HG02610 (cell line): Measurements from ENCODE around the gene RGL3.
"Not testable (repeated sequence)": the region's sequence is repeated elsewhere in the genome, so short reads cannot be mapped to it uniquely, and the experiment has no call there.

Experiments used
- ATAC-seq: cut with Tn5 transposase; IDR thresholded peaks from one replicate; pipeline ENCODE4 v1.9.1; 2021; ENCODE audit warnings: mild to moderate bottlenecking, moderate library complexity; ENCODE audit not compliant: unreplicated experiment

The RGL3 gene

DNA sequence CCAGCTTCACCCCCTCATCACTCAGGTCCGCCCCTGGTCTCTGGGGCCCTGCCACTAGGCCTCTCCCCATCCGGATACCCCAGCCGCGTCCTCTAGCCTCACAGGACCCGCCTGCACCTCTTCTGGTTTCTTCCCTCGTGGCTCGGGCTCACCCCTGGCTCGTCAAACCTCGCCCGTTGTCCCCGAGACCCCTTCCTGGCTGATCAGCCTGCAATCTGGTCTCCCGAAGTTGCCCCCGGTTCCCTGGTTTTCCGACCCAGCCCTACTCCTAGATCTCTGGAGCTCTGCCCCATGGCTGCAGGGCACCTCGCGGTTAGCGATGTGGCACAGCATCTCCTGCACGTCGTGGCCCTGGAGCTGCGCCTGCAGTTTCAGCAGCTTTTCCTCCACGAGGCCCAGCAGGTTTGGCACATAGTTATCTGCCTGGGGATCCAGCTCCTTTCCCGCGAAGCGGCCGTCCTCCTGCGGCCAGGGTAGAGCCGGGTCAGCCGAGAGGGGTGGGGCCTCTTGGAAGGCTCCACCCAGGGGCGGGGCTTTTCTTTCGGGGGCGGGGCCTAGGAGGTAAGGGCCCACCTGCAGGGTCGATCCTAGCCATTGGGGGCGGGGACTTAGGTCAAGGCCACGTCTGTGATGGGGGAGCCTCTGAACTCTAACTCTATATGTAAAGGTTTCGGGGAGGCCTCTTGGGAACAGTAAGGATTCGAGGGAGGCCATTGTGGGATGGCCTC lies 2.4 kb upstream of the RGL3 start:
- ATAC-seq: no peak

GRCh38 chr19:11420429-11421370 lies 1.6 kb upstream of the RGL3 start:
- ATAC-seq: no peak

- ATAC-seq: no peak
Measured at GRCh38 chr19:11418094-11418548, 993 bp downstream of the RGL3 start.

DNA sequence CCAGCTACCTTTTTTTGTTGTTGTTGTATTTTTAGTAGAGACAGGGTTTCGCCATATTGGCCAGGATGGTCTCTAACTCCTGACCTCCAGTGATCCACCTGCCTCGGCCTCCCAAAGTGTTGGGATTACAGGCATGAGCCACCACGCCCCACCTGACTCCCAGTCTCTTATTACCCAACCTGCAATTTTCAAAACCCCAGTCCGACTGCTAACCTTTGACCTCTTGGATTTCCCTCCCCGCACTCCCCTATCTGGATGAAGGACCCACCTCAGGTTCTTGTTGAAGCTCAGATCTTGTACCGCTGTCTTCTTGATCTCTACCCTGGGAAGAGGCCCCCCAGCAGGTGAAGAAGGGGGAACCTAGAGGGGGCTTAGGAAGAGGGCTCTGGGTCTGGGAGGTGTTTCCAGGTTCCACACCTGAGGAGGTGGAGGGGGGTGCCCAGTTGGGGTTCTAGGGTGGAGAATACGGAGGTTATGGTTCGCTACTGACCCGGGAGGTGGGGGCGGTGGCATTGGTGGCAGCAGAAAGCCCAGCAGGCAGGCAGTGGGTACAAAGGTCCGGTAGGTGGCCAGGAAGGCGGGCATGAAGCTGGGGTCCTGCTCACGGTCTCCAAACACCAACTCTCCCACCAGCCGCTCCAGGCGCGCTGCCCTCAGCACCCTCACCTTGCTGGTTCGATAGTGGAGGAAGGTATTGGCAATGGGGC lies 2.6 kb downstream of the RGL3 start:
- ATAC-seq: no peak

DNA sequence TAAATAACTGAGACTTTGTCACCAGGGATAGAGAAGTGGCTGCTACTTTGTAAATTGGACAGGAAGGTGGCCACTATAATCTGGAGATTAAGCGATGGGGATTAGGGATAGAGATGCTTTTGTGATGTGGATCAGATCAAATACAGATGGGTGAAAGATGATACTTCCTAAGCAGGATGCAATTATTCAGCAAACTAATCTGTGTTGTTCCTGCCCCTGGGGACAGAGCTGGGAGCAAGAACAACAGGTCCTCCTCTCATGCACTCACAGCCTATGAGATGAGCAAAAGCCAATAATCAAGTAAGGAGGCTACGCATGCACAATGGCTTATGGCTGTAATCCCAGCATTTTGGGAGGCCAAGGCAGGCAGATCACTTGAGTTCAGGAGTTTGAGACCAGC lies 4.6 kb downstream of the RGL3 start:
- ATAC-seq: no peak

DNA sequence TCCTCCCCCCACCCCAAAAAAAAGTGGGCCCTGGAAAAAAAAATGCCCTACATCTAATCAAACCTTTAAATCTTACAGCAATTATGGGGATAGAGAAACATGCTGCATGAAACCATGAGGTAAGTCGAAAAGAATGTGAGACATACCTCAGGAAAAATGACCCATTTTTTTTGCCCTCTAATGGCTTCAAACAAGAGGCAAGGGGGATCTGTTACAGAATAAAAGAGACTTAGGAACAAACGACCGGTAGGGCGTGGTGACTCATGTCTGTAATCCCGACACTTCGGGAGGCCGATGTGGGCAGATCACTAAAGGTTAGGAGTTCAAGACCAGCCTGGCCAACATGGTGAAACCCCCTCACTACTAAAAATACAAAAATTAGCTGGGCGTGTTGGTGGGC lies 8.4 kb downstream of the RGL3 start:
- ATAC-seq: no peak

GRCh38 chr19:11408591-11408990 lies 10.5 kb downstream of the RGL3 start:
- ATAC-seq: no peak

DNA sequence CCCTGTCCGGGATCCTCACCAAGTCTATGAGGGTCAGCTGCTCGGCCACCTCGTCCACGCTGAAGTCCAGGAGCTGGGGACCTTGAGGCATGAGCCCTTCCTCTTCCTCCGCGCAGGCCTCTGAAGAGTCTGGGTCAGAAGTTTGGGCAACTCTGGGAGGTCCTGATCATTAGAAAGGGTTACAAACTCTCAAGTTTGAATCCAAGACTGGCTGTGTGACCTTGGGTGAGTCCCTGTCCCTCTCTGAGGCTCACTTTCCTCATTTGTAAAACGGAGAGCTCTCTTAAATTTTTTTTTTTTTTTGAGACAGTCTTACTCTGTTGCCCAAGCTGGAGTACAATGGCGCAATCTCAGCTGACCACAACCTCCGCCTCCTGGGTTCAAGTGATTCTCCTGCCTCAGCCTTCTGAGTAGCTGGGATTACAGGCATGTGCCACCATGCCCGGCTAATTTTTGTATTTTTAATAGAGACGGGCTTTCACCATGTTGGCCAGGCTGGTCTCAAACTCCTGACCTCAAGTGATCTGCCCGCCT lies 12.3 kb downstream of the RGL3 start:
- ATAC-seq: not testable (repeated sequence)

GRCh38 chr19:11405846-11406643 lies 13.1 kb downstream of the RGL3 start:
- ATAC-seq: no peak

DNA sequence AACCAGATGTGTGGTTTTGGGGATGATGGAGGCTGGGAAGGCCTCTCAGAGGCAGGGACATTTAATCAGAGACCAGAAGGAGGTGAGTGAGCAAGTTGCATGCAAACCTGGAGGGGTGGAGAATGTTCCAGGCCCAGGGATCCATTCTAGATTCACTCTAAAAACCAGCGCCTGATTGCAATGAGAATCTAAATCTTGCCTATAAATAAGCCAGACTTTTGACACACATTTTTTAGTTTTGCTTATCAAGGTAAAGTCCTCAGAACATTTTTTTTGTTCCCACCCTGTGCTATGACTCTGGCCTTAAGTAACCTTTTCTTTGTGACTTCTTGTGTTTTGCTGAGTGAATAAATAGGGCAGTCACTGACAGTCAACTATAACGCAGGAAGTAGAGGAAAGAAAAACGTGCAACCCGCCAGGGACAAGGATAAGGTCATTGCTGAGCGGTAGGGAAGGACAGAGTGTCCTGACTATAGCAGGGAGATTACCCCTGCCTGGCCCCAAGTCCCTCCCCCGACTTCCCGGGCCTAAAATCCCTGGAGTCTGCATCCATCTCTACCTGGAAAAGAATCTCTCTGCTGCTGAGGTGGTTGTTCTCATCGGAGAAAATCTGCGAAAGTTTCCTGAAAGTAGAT lies 14.4 kb downstream of the RGL3 start:
- no peak for ATAC-seq

DNA sequence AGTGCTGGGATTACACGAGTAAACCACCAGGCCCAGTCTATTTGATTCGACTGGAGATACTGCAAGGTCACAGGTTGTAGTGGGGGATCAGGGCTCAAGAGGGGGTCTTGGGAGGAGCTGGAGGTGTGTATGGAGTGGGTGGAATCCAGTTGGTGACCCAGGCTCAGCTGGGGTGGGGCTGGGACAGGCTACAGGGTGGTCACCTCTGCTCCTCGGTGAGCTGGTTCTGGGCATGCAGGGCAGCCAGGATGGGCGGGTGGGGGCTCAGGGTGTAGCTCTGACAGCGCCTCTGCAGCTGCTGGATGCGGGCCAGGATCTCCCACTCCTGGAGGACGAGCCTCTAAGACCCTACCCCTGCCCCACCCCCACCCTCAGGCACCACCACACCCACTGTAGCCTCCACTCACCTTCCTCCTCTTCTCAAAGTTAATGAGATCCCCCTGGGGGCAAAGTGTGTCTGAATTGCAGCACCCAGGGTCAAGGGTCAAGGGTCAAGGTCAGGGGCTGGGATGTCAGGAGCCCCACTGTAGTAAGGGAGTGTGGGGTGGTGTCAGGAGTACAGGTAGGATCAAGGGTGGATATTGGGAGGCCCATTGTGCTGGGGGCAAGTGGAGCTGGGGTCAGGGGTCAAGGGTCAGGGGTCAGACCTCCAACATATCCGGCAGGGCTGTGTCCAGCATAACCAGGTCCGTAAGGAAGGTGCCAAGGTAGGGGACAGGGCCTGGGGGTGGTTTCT lies 17.1 kb downstream of the RGL3 start:
- no peak for ATAC-seq

- no peak for ATAC-seq
Measured at GRCh38 chr19:11400798-11401197, 18.3 kb downstream of the RGL3 start.

DNA sequence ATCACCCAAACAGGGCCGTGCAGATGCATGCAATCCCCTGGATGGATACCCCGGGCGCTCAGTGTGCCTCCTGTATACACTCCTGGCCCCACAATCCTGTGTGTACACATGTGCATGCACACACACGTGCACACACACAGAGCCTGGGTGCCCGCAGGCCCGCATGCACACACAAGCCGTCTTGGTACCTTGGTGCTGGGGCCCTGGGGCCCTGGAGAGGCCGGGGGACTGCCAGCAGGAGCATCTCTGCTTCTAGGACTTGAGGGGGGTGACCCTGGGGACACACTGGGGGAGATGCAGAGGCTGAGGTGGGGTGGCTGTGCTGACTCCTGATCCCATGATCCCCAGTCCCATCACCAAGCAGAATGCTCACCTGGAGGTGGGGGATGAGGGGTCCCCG lies 19.4 kb downstream of the RGL3 start:
- no peak for ATAC-seq

DNA sequence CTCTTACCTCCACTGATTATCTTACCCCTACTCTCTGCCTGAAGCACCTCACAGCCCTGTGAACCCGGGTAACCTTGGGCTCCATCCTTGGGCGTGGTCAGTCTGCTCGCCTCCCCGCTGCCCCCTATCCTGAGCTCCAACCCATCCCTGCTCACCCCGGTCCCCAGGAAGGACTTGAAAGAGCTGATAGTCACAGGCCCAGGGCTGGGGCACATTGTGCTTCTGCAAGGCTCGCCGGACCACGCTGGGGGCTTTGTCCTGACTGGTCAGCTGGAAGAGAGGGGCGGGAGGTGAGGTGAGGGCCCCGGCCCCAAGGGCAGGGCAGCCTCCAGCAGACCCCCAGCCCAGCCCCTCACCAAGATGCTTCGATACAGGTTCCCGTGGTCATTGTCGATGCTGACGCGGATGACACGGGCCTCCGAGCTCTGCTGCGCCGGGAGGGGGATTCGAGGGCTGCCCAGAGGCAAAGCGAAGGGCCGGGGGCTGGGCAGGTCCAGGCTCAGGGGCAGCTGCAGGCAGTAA lies 22.0 kb downstream of the RGL3 start:
- ATAC-seq: no peak

- no peak for ATAC-seq
Measured at GRCh38 chr19:11390933-11391680, 28.0 kb downstream of the RGL3 start.

DNA sequence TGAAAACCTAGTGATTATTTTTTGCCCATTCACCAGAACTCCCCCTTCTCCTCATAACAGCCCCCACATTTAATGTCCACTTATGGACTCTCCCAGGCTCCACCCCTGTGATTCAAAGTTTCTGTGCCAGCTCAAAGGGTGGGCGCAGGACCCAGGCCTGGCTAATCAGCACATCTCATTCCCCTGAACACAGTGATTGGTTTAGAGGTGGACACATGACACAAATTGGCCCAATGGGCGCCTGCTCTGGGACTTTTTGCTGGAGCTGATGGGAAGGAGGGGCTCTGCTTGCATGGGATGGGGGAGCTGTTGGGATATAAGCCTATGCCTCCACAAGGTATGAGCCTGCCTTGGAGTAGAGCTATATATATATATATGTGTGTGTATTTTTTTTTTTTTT lies 28.8 kb downstream of the RGL3 start:
- ATAC-seq: no peak

- no peak for ATAC-seq
Measured at GRCh38 chr19:11387162-11388034, 31.7 kb downstream of the RGL3 start.
